Mesenchymal stem cell (in vitro differentiated cells and primary cell): Measurements from ENCODE around the gene CAPN15.

Experiments used
- DNase-seq: peaks from one replicate; pipeline ENCODE4 v3.0.0-alpha.2; 2013
- H2AFZ ChIP-seq: one replicate; pipeline ENCODE4 v1.6.1; 2013; ENCODE audit warnings: low read depth, mild to moderate bottlenecking, control low read depth, inconsistent platforms, low read length, moderate library complexity
- H2AK5ac ChIP-seq: 2 replicates; pipeline ENCODE4 v1.6.1; 2013; ENCODE audit warnings: low read length, moderate library complexity, mild to moderate bottlenecking, inconsistent platforms; ENCODE audit not compliant: severe bottlenecking
- H2BK120ac ChIP-seq: one replicate; pipeline ENCODE4 v1.6.1; 2013; ENCODE audit warnings: low read depth, mild to moderate bottlenecking, inconsistent platforms, low read length, moderate library complexity
- H2BK12ac ChIP-seq, 2 experiments: one replicate each; pipeline ENCODE4 v1.6.1; 2013; ENCODE audit warnings: inconsistent platforms in 2 of 2, low read length in 2 of 2, mild to moderate bottlenecking in 2 of 2, moderate library complexity in 2 of 2, control low read depth in 1 of 2
- H2BK15ac ChIP-seq: one replicate; pipeline ENCODE4 v1.6.1; 2013; ENCODE audit warnings: mild to moderate bottlenecking, low read depth, inconsistent platforms; ENCODE audit not compliant: poor library complexity, severe bottlenecking
- H2BK5ac ChIP-seq: 2 replicates; pipeline ENCODE4 v1.6.1; 2013; ENCODE audit warnings: low read depth, mild to moderate bottlenecking, low read length, control low read depth, inconsistent platforms; ENCODE audit not compliant: poor library complexity, severe bottlenecking
- H3K14ac ChIP-seq, 2 experiments: one replicate each; pipeline ENCODE4 v1.6.1; 2013; ENCODE audit warnings: inconsistent platforms in 2 of 2, low read length in 2 of 2, control low read depth in 1 of 2, mild to moderate bottlenecking in 1 of 2, moderate library complexity in 1 of 2
- H3K18ac ChIP-seq, 2 experiments: one replicate each; pipeline ENCODE4 v1.6.1; 2013; ENCODE audit warnings: inconsistent platforms in 2 of 2, low read length in 2 of 2, control low read depth in 1 of 2, low read depth in 1 of 2, mild to moderate bottlenecking in 1 of 2
- H3K23ac ChIP-seq, 2 experiments: one replicate each; pipeline ENCODE4 v1.6.1; 2013; ENCODE audit warnings: inconsistent platforms in 2 of 2, low read length in 2 of 2, mild to moderate bottlenecking in 2 of 2, moderate library complexity in 2 of 2, control low read depth in 1 of 2
- H3K27ac ChIP-seq: 2 replicates; pipeline ENCODE4 v1.5.1; 2013; ENCODE audit warnings: mild to moderate bottlenecking, moderate library complexity, low read length, control low read depth, inconsistent platforms; ENCODE audit not compliant: poor library complexity, severe bottlenecking
- H3K27me3 ChIP-seq, 2 experiments: 2 replicates each; pipeline versions ENCODE4 v1.6.1 to v1.7.0; 2013; ENCODE audit warnings: low read length in 2 of 2, mild to moderate bottlenecking in 2 of 2, moderate library complexity in 2 of 2, control low read depth in 1 of 2, inconsistent platforms in 1 of 2; ENCODE audit not compliant: control insufficient read depth in 1 of 2, insufficient read depth in 1 of 2
- H3K36me3 ChIP-seq, 2 experiments: 2 replicates each; pipeline versions ENCODE4 v1.6.1 to v1.7.0; 2013; ENCODE audit warnings: low read length in 2 of 2, control low read depth in 1 of 2, inconsistent platforms in 1 of 2, low read depth in 1 of 2, mild to moderate bottlenecking in 1 of 2; ENCODE audit not compliant: insufficient read depth in 2 of 2, control insufficient read depth in 1 of 2
- H3K4ac ChIP-seq, 2 experiments: one replicate each; pipeline ENCODE4 v1.6.1; 2013; ENCODE audit warnings: inconsistent platforms in 2 of 2, low read length in 2 of 2, mild to moderate bottlenecking in 2 of 2, moderate library complexity in 2 of 2, control low read depth in 1 of 2, low read depth in 1 of 2
- H3K4me1 ChIP-seq: 2 replicates; pipeline ENCODE4 v1.6.1; 2013; ENCODE audit warnings: low read depth, low read length, control low read depth; ENCODE audit not compliant: control insufficient read depth, insufficient read depth
- H3K4me2 ChIP-seq: 2 replicates; pipeline ENCODE4 v1.6.1; 2013; ENCODE audit warnings: low read length, mild to moderate bottlenecking, inconsistent platforms; ENCODE audit not compliant: poor library complexity, severe bottlenecking
- H3K4me3 ChIP-seq, 2 experiments: 2 replicates each; pipeline versions ENCODE4 v1.5.1 to v1.7.0; 2013; ENCODE audit warnings: low read length in 2 of 2, mild to moderate bottlenecking in 2 of 2, control low read depth in 1 of 2, low read depth in 1 of 2; ENCODE audit not compliant: insufficient read depth in 1 of 2
- H3K79me1 ChIP-seq: replicated peaks from 2 replicates; pipeline ENCODE4 v1.6.1; 2013; ENCODE audit warnings: mild to moderate bottlenecking, control low read depth, low read length, inconsistent platforms; ENCODE audit not compliant: poor library complexity, severe bottlenecking
- H3K9ac ChIP-seq: 2 replicates; pipeline ENCODE4 v1.7.0; 2013; ENCODE audit warnings: mild to moderate bottlenecking, low read length, moderate library complexity
- H3K9me3 ChIP-seq: 2 replicates; pipeline ENCODE4 v1.7.0; 2013; ENCODE audit warnings: mild to moderate bottlenecking, low read length; ENCODE audit not compliant: control insufficient read depth
- H4K8ac ChIP-seq: one replicate; pipeline ENCODE4 v1.6.1; 2013; ENCODE audit warnings: inconsistent platforms, mild to moderate bottlenecking, low read length, moderate library complexity
- H4K91ac ChIP-seq: one replicate; pipeline ENCODE4 v1.6.1; 2013; ENCODE audit warnings: mild to moderate bottlenecking, low read length, inconsistent platforms
- WGBS: methylation state at CpG from one replicate; pipeline ENCODE4 v1.1.7; 2013; ENCODE audit warnings: mixed read lengths; 5-methylcytosine and 5-hydroxymethylcytosine counted together

The CAPN15 gene

DNA sequence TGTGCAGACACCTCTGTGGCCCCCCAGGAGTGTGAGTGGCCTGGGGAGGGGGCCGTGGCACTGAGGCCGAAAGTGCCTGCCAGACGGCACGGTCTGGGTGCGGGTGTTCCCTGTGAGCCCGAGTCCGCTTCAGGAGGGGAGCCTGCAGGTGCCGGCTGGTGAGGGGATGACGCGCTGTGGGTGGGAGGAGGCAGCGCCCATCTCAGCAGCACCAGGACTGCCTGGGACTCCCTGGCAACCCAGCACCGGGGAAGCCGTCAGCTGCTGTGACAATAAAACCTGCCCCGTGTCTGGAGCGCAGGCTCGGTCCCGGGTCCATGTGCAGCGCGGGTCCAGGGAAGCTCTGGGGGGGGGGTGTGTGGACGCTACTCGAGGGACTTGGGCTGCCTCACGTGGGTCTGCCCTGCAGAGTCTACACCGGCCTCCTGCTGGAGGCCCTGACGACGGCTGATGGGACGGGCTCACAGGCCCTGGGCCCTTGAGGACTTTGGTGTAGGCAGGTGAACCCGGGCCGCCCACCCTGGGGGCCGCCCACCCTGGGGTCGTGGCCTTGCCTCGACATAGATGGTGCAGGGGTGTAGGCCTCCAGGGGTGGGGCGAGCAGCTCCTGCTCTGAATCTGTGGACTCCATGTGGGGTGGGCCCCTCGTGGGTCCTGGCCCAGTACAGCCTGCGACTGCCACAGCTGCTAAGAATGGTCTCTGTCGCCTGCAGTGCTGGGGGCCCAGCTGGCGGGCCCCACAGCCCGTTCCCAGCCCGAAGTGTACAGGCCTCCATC is 56.5 kb downstream of the CAPN15 start:
- H2BK15ac ChIP-seq = peak overlapping the region; percentile 33
- H3K4me2 ChIP-seq = no peak overlapping the region
- H3K27me3 ChIP-seq = no peaks in the 10 kb centered on the region
- H2BK12ac ChIP-seq = no peak overlapping the region
- H3K9ac ChIP-seq = no peak overlapping the region
- no peak overlapping the region for H3K4ac ChIP-seq
- no peak overlapping the region for H2AFZ ChIP-seq
- H3K4me1 ChIP-seq = peaks cover 38% of the 10 kb centered on the region
- no peak overlapping the region for H2BK120ac ChIP-seq
- H3K36me3 ChIP-seq = peaks cover 11 to 38% of the 10 kb centered on the region in 2 experiments
- no peaks in the 10 kb centered on the region for H3K9me3 ChIP-seq
- H3K79me1 ChIP-seq = peaks cover 13% of the 10 kb centered on the region
- no peak overlapping the region for H3K18ac ChIP-seq
- WGBS = 57% methylated on average over 38 of the region's 38 CpGs
- H4K8ac ChIP-seq = peak overlapping the region; percentile 47
- DNase-seq = no peak
- H4K91ac ChIP-seq = peak overlapping the region; percentile 35
- H3K27ac ChIP-seq = no peak overlapping the region
- H3K23ac ChIP-seq = no peak overlapping the region
- no peak overlapping the region for H2AK5ac ChIP-seq
- peak overlapping the region in 1 of 2 experiments; percentile 0 for H3K4me3 ChIP-seq
- H2BK5ac ChIP-seq = no peak overlapping the region
- H3K14ac ChIP-seq = no peak overlapping the region

- no peak overlapping the region for H3K4me3 ChIP-seq
- H3K23ac ChIP-seq = no peak overlapping the region
- H4K8ac ChIP-seq = no peak overlapping the region
- no peak overlapping the region for H3K14ac ChIP-seq
- H2BK15ac ChIP-seq = peak overlapping the region; percentile 33
- no peak overlapping the region for H2BK5ac ChIP-seq
- WGBS = 68% methylated on average over 10 of the region's 10 CpGs
- H2BK12ac ChIP-seq = peak overlapping the region in 1 of 2 experiments; percentile 30
- no peak overlapping the region for H4K91ac ChIP-seq
- peak overlapping the region in 1 of 2 experiments; percentile 57 for H3K18ac ChIP-seq
- H3K4me1 ChIP-seq = peaks cover 38% of the 10 kb centered on the region
- no peak overlapping the region for H2AFZ ChIP-seq
- H2BK120ac ChIP-seq = no peak overlapping the region
- no peak overlapping the region for H2AK5ac ChIP-seq
- no peaks in the 10 kb centered on the region for H3K9me3 ChIP-seq
- DNase-seq = no peak
- no peak overlapping the region for H3K4me2 ChIP-seq
- H3K79me1 ChIP-seq = peaks cover 13% of the 10 kb centered on the region
- H3K27ac ChIP-seq = no peak overlapping the region
- peaks cover 11 to 31% of the 10 kb centered on the region in 2 experiments for H3K36me3 ChIP-seq
- H3K9ac ChIP-seq = no peak overlapping the region
- no peaks in the 10 kb centered on the region for H3K27me3 ChIP-seq
- H3K4ac ChIP-seq = no peak overlapping the region
These were observed 57.8 kb downstream of the CAPN15 start for GRCh38 chr16:585351-585750.

- Histone ChIP-seq H3K23ac (no peak overlapping the region), H3K36me3 (peaks cover 6 to 23% of the 10 kb centered on the region in 2 experiments), H3K14ac (no peak overlapping the region), H3K27me3 (no peaks in the 10 kb centered on the region), H2BK12ac (peak overlapping the region in 1 of 2 experiments; percentile 1), H3K9ac (peak overlapping the region; percentile 22), H3K18ac (no peak overlapping the region), H3K4me2 (no peak overlapping the region), H3K27ac (no peak overlapping the region), H3K4me3 (no peak overlapping the region), H2AFZ (no peak overlapping the region), H2BK15ac (no peak overlapping the region), H2BK5ac (no peak overlapping the region), H3K4ac (no peak overlapping the region), H3K4me1 (peaks cover 45% of the 10 kb centered on the region), H2AK5ac (no peak overlapping the region), H4K8ac (no peak overlapping the region), H4K91ac (no peak overlapping the region), H2BK120ac (no peak overlapping the region), H3K79me1 (peaks cover 19% of the 10 kb centered on the region), H3K9me3 (no peaks in the 10 kb centered on the region)
- WGBS = 71% methylated on average over 16 of the region's 16 CpGs
- DNase-seq = no peak
These were observed 58.6 kb downstream of the CAPN15 start for GRCh38 chr16:586047-586644.
